HL-60 (cell line): ENCODE results near the gene BFSP2.

Experiments
- GABPA ChIP-seq: IDR thresholded peaks from 2 replicates; pipeline ENCODE4 v1.6.1; 2012; ENCODE audit warnings: low read depth
- POLR2AphosphoS5 ChIP-seq: IDR thresholded peaks from 2 replicates; pipeline ENCODE4 v1.6.1; 2012; ENCODE audit warnings: low read depth
- TF ChIP-seq, protein P1 (sequence below): IDR thresholded peaks from one replicate; pipeline ENCODE4 v1.5.1; 2011; ENCODE audit warnings: low read length, control low read depth, inconsistent platforms; ENCODE audit not compliant: insufficient read depth
- TF ChIP-seq, protein P2 (sequence below): IDR thresholded peaks from 2 replicates; pipeline ENCODE4 v1.6.1; 2012; ENCODE audit warnings: low read depth; ENCODE audit not compliant: insufficient replicate concordance

DNA sequence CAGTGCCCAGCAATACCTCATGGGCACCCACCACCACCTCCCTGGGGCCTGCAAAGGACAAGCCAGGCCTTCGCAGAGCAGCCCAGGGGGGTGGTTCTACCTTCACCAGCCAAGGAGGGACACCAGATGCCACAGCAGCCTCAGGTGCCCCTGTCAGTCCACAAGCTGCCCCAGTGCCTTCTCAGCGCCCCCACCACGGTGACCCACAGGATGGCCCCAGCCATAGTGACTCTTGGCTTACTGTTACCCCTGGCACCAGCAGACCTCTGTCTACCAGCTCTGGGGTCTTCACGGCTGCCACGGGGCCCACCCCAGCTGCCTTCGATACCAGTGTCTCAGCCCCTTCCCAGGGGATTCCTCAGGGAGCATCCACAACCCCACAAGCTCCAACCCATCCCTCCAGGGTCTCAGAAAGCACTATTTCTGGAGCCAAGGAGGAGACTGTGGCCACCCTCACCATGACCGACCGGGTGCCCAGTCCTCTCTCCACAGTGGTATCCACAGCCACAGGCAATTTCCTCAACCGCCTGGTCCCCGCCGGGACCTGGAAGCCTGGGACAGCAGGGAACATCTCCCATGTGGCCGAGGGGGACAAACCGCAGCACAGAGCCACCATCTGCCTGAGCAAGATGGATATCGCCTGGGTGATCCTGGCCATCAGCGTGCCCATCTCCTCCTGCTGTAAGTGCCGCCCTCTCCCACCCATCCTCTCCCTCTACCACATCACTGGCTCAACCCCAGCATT lies 19.2 kb upstream of the BFSP2 start:
- TF ChIP-seq, protein P1, sequence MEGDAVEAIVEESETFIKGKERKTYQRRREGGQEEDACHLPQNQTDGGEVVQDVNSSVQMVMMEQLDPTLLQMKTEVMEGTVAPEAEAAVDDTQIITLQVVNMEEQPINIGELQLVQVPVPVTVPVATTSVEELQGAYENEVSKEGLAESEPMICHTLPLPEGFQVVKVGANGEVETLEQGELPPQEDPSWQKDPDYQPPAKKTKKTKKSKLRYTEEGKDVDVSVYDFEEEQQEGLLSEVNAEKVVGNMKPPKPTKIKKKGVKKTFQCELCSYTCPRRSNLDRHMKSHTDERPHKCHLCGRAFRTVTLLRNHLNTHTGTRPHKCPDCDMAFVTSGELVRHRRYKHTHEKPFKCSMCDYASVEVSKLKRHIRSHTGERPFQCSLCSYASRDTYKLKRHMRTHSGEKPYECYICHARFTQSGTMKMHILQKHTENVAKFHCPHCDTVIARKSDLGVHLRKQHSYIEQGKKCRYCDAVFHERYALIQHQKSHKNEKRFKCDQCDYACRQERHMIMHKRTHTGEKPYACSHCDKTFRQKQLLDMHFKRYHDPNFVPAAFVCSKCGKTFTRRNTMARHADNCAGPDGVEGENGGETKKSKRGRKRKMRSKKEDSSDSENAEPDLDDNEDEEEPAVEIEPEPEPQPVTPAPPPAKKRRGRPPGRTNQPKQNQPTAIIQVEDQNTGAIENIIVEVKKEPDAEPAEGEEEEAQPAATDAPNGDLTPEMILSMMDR = no peak
- TF ChIP-seq POLR2AphosphoS5 (no peak), GABPA (no peak)
- TF ChIP-seq, protein P2, sequence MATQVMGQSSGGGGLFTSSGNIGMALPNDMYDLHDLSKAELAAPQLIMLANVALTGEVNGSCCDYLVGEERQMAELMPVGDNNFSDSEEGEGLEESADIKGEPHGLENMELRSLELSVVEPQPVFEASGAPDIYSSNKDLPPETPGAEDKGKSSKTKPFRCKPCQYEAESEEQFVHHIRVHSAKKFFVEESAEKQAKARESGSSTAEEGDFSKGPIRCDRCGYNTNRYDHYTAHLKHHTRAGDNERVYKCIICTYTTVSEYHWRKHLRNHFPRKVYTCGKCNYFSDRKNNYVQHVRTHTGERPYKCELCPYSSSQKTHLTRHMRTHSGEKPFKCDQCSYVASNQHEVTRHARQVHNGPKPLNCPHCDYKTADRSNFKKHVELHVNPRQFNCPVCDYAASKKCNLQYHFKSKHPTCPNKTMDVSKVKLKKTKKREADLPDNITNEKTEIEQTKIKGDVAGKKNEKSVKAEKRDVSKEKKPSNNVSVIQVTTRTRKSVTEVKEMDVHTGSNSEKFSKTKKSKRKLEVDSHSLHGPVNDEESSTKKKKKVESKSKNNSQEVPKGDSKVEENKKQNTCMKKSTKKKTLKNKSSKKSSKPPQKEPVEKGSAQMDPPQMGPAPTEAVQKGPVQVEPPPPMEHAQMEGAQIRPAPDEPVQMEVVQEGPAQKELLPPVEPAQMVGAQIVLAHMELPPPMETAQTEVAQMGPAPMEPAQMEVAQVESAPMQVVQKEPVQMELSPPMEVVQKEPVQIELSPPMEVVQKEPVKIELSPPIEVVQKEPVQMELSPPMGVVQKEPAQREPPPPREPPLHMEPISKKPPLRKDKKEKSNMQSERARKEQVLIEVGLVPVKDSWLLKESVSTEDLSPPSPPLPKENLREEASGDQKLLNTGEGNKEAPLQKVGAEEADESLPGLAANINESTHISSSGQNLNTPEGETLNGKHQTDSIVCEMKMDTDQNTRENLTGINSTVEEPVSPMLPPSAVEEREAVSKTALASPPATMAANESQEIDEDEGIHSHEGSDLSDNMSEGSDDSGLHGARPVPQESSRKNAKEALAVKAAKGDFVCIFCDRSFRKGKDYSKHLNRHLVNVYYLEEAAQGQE = no peak
